ENCODE data around the gene CDS2.

CDS2 gene

DNA sequence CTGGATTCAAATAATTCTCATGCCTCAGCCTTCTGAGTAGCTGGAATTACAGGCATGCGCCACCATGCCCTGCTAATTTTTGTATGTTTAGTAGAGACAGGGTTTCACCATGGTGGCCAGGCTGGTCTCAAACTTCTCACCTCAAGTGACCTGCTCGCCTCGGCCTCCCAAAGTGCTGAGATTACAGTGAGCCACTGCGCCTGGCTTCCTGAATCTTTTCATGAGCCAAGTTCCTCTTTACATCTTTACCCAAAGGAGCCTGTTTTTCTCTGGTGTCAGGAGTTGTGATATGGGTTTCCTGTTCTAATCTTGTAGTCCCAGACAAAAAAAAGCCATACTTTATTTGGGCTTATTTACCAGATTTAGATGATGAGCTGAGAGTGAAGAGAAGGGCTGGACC, 41.4 kb upstream of the CDS2 start:
- Histone ChIP-seq H3K9ac (no peak overlapping the region), H3K4me3 (IDR thresholded peaks at IDR 0.05; ENCODE audit: insufficient read depth, low read depth, low read length) (no peak overlapping the region), H3K4me1 (ENCODE audit: low read depth, poor library complexity, severe bottlenecking) (peaks cover 14% of the 10 kb centered on the region), H4K20me1 (ENCODE audit: insufficient read depth) (no peaks in the 10 kb centered on the region), H2AFZ (ENCODE audit: low read depth) (no peak overlapping the region), H3K36me3 (ENCODE audit: insufficient read depth) (no peaks in the 10 kb centered on the region), H3K27ac (no peak overlapping the region), H3K4me2 (no peak overlapping the region), H3K27me3 (ENCODE audit: insufficient read depth, low read depth) (no peaks in the 10 kb centered on the region), H3K79me2 (ENCODE audit: insufficient read depth, low read depth) (no peaks in the 10 kb centered on the region)
- TF ChIP-seq, protein P1, sequence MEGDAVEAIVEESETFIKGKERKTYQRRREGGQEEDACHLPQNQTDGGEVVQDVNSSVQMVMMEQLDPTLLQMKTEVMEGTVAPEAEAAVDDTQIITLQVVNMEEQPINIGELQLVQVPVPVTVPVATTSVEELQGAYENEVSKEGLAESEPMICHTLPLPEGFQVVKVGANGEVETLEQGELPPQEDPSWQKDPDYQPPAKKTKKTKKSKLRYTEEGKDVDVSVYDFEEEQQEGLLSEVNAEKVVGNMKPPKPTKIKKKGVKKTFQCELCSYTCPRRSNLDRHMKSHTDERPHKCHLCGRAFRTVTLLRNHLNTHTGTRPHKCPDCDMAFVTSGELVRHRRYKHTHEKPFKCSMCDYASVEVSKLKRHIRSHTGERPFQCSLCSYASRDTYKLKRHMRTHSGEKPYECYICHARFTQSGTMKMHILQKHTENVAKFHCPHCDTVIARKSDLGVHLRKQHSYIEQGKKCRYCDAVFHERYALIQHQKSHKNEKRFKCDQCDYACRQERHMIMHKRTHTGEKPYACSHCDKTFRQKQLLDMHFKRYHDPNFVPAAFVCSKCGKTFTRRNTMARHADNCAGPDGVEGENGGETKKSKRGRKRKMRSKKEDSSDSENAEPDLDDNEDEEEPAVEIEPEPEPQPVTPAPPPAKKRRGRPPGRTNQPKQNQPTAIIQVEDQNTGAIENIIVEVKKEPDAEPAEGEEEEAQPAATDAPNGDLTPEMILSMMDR (conservative IDR thresholded peaks at IDR 0.05; ENCODE audit: low read depth, low read length) = no peak

DNA sequence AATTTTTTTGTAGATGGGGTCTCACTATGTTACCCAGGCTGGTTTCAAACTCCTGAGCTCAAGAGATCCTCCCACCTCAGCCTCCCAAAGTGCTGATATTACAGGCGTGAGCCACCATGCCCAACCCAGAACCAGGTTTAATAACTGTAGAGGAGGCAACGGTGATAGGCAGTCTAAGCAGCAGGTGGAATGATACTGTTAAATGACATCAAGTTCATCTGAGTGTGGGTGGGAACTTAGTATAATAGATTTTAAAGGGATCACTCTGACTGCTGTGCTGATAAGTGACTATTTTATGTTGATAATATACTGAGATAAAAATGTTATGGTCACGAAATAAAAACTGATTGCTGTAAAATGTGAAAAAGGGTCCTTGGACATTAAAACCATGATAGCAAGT, 38.1 kb upstream of the CDS2 start:
- H3K36me3 ChIP-seq (ENCODE audit: insufficient read depth) = no peaks in the 10 kb centered on the region
- H3K4me3 ChIP-seq (IDR thresholded peaks at IDR 0.05; ENCODE audit: insufficient read depth, low read depth, low read length) = no peak overlapping the region
- no peak overlapping the region for H3K27ac ChIP-seq
- H3K9ac ChIP-seq = no peak overlapping the region
- no peak overlapping the region for H2AFZ ChIP-seq (ENCODE audit: low read depth)
- TF ChIP-seq, protein P1 (conservative IDR thresholded peaks at IDR 0.05; ENCODE audit: low read depth, low read length) = no peak
- H3K79me2 ChIP-seq (ENCODE audit: insufficient read depth, low read depth) = no peaks in the 10 kb centered on the region
- no peak overlapping the region for H3K4me2 ChIP-seq
- no peaks in the 10 kb centered on the region for H3K27me3 ChIP-seq (ENCODE audit: insufficient read depth, low read depth)
- H3K4me1 ChIP-seq (ENCODE audit: low read depth, poor library complexity, severe bottlenecking) = no peaks in the 10 kb centered on the region
- no peaks in the 10 kb centered on the region for H4K20me1 ChIP-seq (ENCODE audit: insufficient read depth)

DNA sequence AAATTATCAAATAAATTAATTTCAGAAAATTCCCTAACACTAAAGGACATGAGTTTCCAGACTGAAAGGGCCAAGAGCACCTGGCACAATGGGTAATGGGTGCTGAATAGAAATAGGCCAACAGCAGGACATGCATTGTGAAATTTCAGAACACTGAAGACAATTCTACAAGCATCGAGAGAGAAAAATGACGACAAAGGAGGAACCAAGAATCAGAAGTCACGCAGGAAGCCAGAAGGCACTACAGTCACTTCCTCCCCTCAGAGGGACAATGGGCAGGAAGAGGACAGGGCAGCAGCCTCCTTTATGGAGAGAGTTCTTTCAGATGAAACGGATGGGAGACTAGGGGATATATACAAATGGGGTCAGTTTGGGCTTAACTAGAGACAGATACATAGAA, 36.6 kb upstream of the CDS2 start:
- Histone ChIP-seq H3K4me3 (IDR thresholded peaks at IDR 0.05; ENCODE audit: insufficient read depth, low read depth, low read length) (no peak overlapping the region), H3K27me3 (ENCODE audit: insufficient read depth, low read depth) (no peaks in the 10 kb centered on the region), H3K4me1 (ENCODE audit: low read depth, poor library complexity, severe bottlenecking) (no peaks in the 10 kb centered on the region), H3K36me3 (ENCODE audit: insufficient read depth) (no peaks in the 10 kb centered on the region), H3K27ac (no peak overlapping the region), H3K79me2 (ENCODE audit: insufficient read depth, low read depth) (no peaks in the 10 kb centered on the region), H2AFZ (ENCODE audit: low read depth) (no peak overlapping the region), H3K9ac (no peak overlapping the region), H3K4me2 (no peak overlapping the region), H4K20me1 (ENCODE audit: insufficient read depth) (no peaks in the 10 kb centered on the region)
- TF ChIP-seq, protein P1 (conservative IDR thresholded peaks at IDR 0.05; ENCODE audit: low read depth, low read length) = no peak

DNA sequence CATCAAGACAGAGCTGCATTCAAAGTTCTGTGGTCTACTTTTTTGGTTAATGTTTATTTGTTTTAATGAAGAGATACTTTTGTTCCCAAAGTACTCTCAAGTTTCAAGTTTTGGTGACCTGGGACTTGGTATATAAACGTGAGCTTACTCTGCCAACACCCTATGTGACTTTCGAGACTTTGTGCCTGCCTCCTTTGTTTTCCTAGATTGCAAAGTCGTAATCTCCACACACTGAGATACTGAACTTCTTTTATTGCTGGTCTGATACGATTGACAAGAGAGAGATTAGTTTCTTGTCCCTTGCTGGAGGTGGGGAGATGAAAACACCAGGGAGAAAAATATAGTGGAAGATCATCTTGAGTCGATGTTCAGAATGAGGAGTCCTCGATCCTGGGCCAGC, 34.9 kb upstream of the CDS2 start:
- no peak overlapping the region for H3K4me3 ChIP-seq (IDR thresholded peaks at IDR 0.05; ENCODE audit: insufficient read depth, low read depth, low read length)
- H3K36me3 ChIP-seq (ENCODE audit: insufficient read depth) = no peaks in the 10 kb centered on the region
- H2AFZ ChIP-seq (ENCODE audit: low read depth) = no peak overlapping the region
- H3K9ac ChIP-seq = no peak overlapping the region
- no peak overlapping the region for H3K27ac ChIP-seq
- H4K20me1 ChIP-seq (ENCODE audit: insufficient read depth) = no peaks in the 10 kb centered on the region
- no peaks in the 10 kb centered on the region for H3K27me3 ChIP-seq (ENCODE audit: insufficient read depth, low read depth)
- no peak overlapping the region for H3K4me2 ChIP-seq
- TF ChIP-seq, protein P1 (conservative IDR thresholded peaks at IDR 0.05; ENCODE audit: low read depth, low read length) = no peak
- no peaks in the 10 kb centered on the region for H3K79me2 ChIP-seq (ENCODE audit: insufficient read depth, low read depth)
- H3K4me1 ChIP-seq (ENCODE audit: low read depth, poor library complexity, severe bottlenecking) = no peaks in the 10 kb centered on the region

Data from KMS-11 (cell line).